ENCODE results near the gene GALNT13. TPM values are rescaled to one million over a fixed set of nuclear protein-coding genes. Genes with fewer than 3 reads are reported as not detected.

GALNT13 gene
- total and polyA plus RNA-seq, 2 donors = 0.96 to 19.5 TPM

DNA sequence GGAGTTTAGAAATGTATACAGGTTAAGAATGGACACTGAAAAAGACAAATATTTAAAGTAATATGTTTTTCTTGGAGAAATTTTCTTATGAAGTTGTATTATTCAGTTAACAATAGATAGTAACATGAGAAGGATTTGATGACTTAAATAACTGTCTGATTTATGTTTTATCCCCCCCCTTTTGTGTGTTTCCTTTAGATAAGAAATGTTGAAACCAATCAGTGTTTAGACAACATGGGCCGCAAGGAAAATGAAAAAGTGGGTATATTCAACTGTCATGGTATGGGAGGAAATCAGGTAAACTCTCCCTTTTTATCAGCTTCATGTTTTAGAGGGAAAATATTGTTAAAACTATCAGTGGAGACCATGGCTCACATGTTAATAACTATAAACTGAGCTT, 537.1 kb downstream of the GALNT13 start:
- no peak overlapping the region for H3K27ac ChIP-seq (ENCODE audit: low read depth)
- WGBS = 69% methylated on average over 1 of the region's 1 CpG
- H3K4me3 ChIP-seq (ENCODE audit: low read depth, low read length) = no peak overlapping the region
- H3K36me3 ChIP-seq (ENCODE audit: insufficient read depth) = no peaks in the 10 kb centered on the region
- DNase-seq (ENCODE audit: extremely low spot score) = no peak
- H3K4me1 ChIP-seq (ENCODE audit: insufficient read depth) = no peaks in the 10 kb centered on the region

DNA sequence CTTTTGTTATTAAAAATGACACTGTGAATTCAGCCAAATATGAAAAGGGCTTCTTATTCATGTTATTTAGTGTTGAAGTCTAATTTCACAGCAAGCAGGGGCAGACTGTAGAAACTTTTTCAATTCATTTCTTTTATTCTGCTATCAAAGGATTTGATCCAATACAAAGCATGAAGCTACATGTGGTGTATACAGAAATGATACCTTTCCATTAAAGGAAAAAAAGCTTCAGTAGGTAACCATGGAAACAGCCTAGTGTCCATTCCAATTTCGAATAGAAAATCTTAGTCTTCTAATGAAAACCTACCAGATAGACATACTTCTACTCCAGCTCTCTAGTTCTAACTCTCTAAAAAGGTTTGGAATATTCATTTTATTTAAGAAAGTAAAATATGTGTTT, 550.5 kb downstream of the GALNT13 start:
- Histone ChIP-seq H3K4me1 (ENCODE audit: insufficient read depth) (no peaks in the 10 kb centered on the region), H3K36me3 (ENCODE audit: insufficient read depth) (no peaks in the 10 kb centered on the region), H3K27ac (ENCODE audit: low read depth) (no peak overlapping the region), H3K4me3 (ENCODE audit: low read depth, low read length) (no peak overlapping the region)
- no peak for DNase-seq (ENCODE audit: extremely low spot score)
- WGBS = 90% methylated on average over 1 of the region's 1 CpG

DNA sequence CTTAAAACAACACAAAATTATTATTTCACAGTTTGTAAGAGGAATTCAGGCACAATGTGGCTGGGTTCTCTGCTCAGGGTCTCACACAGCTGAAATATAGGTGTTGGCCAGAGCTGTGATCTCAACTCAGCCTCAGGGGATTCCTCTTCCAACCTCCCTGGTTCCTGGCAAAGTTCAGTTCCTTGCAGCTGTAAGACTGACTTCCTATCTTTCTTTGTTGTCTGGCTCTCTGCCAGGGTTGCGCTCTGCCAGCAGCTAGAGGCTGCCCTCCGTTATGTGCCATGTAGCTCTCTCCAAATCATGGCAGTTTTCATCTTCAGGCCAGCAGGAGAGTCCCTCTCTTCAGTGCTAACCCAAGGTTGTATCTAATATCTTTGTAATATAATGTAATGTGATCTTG, 554.3 kb downstream of the GALNT13 start:
- no peak for DNase-seq (ENCODE audit: extremely low spot score)
- H3K4me1 ChIP-seq (ENCODE audit: insufficient read depth) = no peaks in the 10 kb centered on the region
- H3K36me3 ChIP-seq (ENCODE audit: insufficient read depth) = no peaks in the 10 kb centered on the region
- no peak overlapping the region for H3K27ac ChIP-seq (ENCODE audit: low read depth)
- WGBS = 18% methylated on average over 2 of the region's 2 CpGs
- H3K4me3 ChIP-seq (ENCODE audit: low read depth, low read length) = no peak overlapping the region

- no peaks in the 10 kb centered on the region for H3K4me1 ChIP-seq (ENCODE audit: insufficient read depth)
Measured at GRCh38 chr2:154427453-154427852, 555.7 kb downstream of the GALNT13 start.

DNA sequence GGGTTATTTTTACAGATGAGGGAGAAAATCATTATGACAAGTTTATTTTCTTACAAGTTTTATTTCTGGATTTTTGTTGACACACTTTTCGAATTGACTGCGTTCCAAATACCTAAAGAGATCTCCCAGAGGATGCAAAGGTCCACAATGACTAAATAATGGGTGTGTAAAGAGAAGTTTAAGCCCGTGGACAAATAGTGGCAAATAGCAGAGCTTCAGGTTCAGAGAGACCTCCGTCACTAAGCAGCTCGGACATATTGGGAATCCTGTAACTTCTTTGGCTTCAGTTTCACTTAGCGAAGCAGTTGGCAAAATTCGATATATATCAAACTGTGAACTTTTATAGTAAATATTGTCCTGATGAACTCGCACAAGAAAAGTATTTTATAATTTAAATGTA, 556.3 kb downstream of the GALNT13 start:
- Histone ChIP-seq H3K36me3 (ENCODE audit: insufficient read depth) (no peaks in the 10 kb centered on the region), H3K4me1 (ENCODE audit: insufficient read depth) (no peaks in the 10 kb centered on the region), H3K4me3 (ENCODE audit: low read depth, low read length) (no peak overlapping the region), H3K27ac (ENCODE audit: low read depth) (no peak overlapping the region)
- 93% methylated on average over 8 of the region's 8 CpGs for WGBS
- no peak for DNase-seq (ENCODE audit: extremely low spot score)

More at GRCh38 chr2:154427453-154427852, 555.7 kb downstream of the GALNT13 start:
- Histone ChIP-seq H3K27ac (ENCODE audit: low read depth) (no peak overlapping the region), H3K36me3 (ENCODE audit: insufficient read depth) (no peaks in the 10 kb centered on the region), H3K4me3 (ENCODE audit: low read depth, low read length) (no peak overlapping the region)
- WGBS = 90% methylated on average over 2 of the region's 2 CpGs
- no peak for DNase-seq (ENCODE audit: extremely low spot score)

DNA sequence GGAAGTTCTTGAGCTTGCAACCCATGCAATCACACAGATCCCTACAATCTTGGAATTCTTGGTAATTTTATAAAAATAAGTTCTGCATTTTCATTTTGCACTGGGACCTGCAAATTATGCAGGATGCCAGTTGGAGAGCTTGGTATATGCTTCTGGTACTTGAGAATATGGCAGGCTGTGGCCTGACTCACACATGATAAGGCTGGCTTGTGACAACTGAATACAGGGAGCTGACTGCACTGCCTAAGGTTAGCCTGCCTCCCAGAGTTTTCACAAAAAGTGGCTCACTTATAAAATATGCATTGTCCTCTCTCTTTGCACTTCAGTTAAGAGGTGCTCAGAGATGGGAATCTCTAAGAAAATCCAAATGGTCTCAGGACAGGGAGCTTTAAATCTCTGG, 561.3 kb downstream of the GALNT13 start:
- Histone ChIP-seq H3K27ac (ENCODE audit: low read depth) (no peak overlapping the region), H3K4me3 (ENCODE audit: low read depth, low read length) (no peak overlapping the region), H3K4me1 (ENCODE audit: insufficient read depth) (no peaks in the 10 kb centered on the region), H3K36me3 (ENCODE audit: insufficient read depth) (no peaks in the 10 kb centered on the region)
- no peak for DNase-seq (ENCODE audit: extremely low spot score)

DNA sequence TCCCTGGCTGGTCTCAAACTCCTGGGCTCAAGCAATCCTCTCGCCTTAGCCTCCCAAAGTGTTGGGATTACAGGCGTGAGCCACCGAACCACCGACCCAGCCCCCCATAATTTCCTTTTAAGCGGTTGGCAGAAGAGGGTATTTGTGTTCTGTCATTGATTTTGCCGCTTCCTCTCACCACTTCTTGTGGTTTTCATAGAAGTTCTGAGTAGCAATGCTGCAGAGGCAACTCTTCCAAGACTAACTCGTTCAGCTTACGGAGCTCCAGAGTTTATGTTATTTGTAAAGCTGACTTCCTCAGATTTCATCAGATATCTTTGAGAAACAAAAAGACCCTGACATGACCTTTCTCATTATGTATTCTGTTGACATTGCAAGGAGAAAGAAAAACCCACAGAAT, 565.4 kb downstream of the GALNT13 start:
- H3K4me1 ChIP-seq (ENCODE audit: insufficient read depth) = no peaks in the 10 kb centered on the region
- WGBS = 68% methylated on average over 8 of the region's 8 CpGs
- DNase-seq (ENCODE audit: extremely low spot score) = no peak
- H3K27ac ChIP-seq (ENCODE audit: low read depth) = no peak overlapping the region
- no peaks in the 10 kb centered on the region for H3K36me3 ChIP-seq (ENCODE audit: insufficient read depth)
- H3K4me3 ChIP-seq (ENCODE audit: low read depth, low read length) = no peak overlapping the region

DNA sequence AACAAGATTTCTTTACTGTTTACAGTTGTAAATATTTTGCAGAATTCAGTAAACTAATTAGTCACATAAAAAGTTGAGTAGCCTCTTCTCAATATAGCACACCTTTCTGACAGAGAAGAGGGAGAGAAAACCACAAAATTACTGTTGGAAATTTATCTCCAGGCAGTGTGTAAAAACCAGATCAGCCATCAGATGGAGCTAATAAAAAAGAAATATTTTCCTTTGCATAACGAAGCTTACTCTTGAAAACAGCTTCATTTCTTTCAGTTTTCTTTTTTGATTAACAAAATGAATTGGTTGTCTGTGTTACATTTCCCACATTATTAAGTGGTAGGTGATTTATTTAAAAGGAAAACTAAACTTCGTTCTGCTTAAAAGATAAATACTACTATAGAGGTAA, 567.4 kb downstream of the GALNT13 start:
- Histone ChIP-seq H3K36me3 (ENCODE audit: insufficient read depth) (no peaks in the 10 kb centered on the region), H3K4me3 (ENCODE audit: low read depth, low read length) (no peak overlapping the region), H3K27ac (ENCODE audit: low read depth) (no peak overlapping the region), H3K4me1 (ENCODE audit: insufficient read depth) (no peaks in the 10 kb centered on the region)
- no peak for DNase-seq (ENCODE audit: extremely low spot score)
- 32% methylated on average over 2 of the region's 2 CpGs for WGBS

GRCh38 chr2:154443919-154444318, 572.2 kb downstream of the GALNT13 start:
- no peak overlapping the region for H3K27ac ChIP-seq (ENCODE audit: low read depth)
- H3K4me3 ChIP-seq (ENCODE audit: low read depth, low read length) = no peak overlapping the region
- no peaks in the 10 kb centered on the region for H3K4me1 ChIP-seq (ENCODE audit: insufficient read depth)
- no peaks in the 10 kb centered on the region for H3K36me3 ChIP-seq (ENCODE audit: insufficient read depth)
- DNase-seq (ENCODE audit: extremely low spot score) = no peak

DNA sequence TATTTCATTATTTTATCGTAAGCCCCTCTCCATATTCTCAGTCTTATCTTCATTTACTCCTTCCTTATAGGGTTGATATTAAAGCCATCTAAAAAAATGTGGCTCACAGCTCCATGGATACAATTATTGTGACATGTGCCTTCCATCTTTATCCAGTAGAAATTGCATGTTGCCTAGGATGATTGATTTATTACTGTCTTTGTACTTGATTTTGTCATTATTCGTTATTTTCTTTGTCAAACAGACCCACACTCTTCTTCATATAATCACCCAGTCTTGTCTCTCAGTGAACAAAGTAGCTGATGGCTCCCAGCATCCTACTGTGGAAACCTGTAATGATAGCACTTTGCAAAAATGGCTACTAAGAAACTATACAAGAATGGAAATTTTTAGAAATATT, 574.6 kb downstream of the GALNT13 start:
- Histone ChIP-seq H3K4me3 (ENCODE audit: low read depth, low read length) (no peak overlapping the region), H3K4me1 (ENCODE audit: insufficient read depth) (no peaks in the 10 kb centered on the region), H3K36me3 (ENCODE audit: insufficient read depth) (no peaks in the 10 kb centered on the region), H3K27ac (ENCODE audit: low read depth) (no peak overlapping the region)
- no peak for DNase-seq (ENCODE audit: extremely low spot score)
- 71% methylated on average over 2 of the region's 2 CpGs for WGBS

DNA sequence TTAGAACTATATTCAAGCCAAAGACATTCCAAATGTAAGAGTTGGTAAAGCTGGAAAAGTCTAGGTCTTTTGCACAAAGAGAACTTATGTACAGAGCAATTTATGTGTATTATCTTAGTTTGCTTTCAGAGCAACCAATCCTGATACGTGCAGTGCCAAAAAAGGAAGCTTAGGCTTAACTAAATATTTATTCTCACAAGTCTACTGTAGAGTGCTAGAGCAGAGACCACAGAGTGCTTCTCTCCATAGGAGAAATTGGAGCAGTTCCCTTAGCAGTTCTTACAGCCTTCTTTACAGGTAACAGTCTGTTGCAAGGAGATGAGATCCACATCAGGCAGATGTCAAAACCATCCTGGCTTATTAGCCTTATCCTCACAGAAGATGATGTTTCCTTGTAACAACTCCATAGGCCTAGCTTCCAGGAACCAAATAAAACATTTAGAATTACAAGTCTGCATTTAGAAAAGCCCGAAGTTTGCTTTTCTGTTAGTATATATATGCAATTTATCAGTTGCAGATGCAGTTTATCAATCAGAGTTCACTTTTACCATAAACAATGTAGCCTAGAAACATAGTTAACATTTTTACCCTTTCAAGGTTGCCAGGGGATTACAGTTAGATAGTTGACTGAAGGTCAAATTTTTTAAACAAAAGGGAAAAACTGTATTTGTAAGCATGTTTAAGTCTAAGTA, 576.2 kb downstream of the GALNT13 start:
- no peaks in the 10 kb centered on the region for H3K36me3 ChIP-seq (ENCODE audit: insufficient read depth)
- no peak overlapping the region for H3K27ac ChIP-seq (ENCODE audit: low read depth)
- 28% methylated on average over 2 of the region's 2 CpGs for WGBS
- H3K4me3 ChIP-seq (ENCODE audit: low read depth, low read length) = no peak overlapping the region
- no peak for DNase-seq (ENCODE audit: extremely low spot score)
- no peaks in the 10 kb centered on the region for H3K4me1 ChIP-seq (ENCODE audit: insufficient read depth)

- no peak for DNase-seq (ENCODE audit: extremely low spot score)
- Histone ChIP-seq H3K4me1 (ENCODE audit: insufficient read depth) (no peaks in the 10 kb centered on the region), H3K4me3 (ENCODE audit: low read depth, low read length) (no peak overlapping the region), H3K27ac (ENCODE audit: low read depth) (no peak overlapping the region), H3K36me3 (ENCODE audit: insufficient read depth) (no peaks in the 10 kb centered on the region)
- WGBS = 69% methylated on average over 6 of the region's 6 CpGs
Measured at GRCh38 chr2:154449951-154450658, 578.4 kb downstream of the GALNT13 start.

DNA sequence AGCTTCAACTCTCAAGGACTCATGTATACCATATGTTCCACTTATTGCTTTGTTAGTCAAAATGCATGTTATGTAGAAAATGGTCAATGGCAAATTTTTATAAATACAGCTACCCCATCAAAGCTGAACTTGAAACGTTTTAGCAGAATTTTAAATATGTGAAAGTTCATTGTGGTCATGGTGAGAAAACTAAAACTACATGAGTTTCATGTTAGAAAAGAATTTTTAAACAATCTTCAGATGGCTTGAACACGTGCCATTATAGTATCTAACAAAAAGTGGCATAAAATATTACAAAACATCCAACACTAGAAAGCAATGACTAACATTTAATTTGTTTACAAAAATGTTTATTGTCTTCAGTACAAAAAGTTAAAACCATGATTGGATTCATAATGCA, 580.7 kb downstream of the GALNT13 start:
- H3K27ac ChIP-seq (ENCODE audit: low read depth) = no peak overlapping the region
- no peak for DNase-seq (ENCODE audit: extremely low spot score)
- WGBS = 65% methylated on average over 2 of the region's 2 CpGs
- no peaks in the 10 kb centered on the region for H3K4me1 ChIP-seq (ENCODE audit: insufficient read depth)
- H3K4me3 ChIP-seq (ENCODE audit: low read depth, low read length) = no peak overlapping the region
- no peaks in the 10 kb centered on the region for H3K36me3 ChIP-seq (ENCODE audit: insufficient read depth)

- 77% methylated on average over 4 of the region's 4 CpGs for WGBS
- H3K36me3 ChIP-seq (ENCODE audit: insufficient read depth) = no peaks in the 10 kb centered on the region
- no peaks in the 10 kb centered on the region for H3K4me1 ChIP-seq (ENCODE audit: insufficient read depth)
- DNase-seq (ENCODE audit: extremely low spot score) = no peak
- no peak overlapping the region for H3K27ac ChIP-seq (ENCODE audit: low read depth)
- H3K4me3 ChIP-seq (ENCODE audit: low read depth, low read length) = no peak overlapping the region
Measured at GRCh38 chr2:154452906-154453493, 581.3 kb downstream of the GALNT13 start.
